ENCODE data around the gene ETV3L.
A peak's percentile ranks its signal among the peaks of the same experiment; 100 is the strongest.
"Not testable (repeated sequence)": the region's sequence is repeated elsewhere in the genome, so short reads cannot be mapped to it uniquely, and the experiment has no call there.

ETV3L gene

GRCh38 chr1:157069601-157070000 lies 30.0 kb downstream of the ETV3L start:
- no peak for DNase-seq

DNA sequence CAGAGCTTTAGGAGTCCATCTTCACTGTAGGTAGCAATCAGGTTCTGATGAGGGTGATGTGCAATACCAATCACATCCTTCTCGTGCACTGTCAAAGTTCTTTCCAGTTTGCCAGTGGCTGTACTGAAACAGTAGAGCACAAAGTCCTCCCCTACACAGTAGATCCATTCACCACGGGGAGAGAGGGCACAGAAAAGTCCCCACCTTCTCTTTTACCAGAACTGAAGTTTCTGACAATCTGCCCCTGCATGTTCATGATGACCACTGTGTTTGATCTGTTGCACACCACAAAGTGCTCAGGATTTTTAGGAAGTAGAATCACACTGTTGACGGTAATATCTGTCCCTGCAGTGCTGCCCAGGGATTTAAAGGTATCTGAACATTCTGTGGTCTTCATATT lies 40.4 kb downstream of the ETV3L start:
- DNase-seq = not testable (repeated sequence)

GRCh38 chr1:157056269-157056668 lies 43.3 kb downstream of the ETV3L start:
- no peak for DNase-seq

DNA sequence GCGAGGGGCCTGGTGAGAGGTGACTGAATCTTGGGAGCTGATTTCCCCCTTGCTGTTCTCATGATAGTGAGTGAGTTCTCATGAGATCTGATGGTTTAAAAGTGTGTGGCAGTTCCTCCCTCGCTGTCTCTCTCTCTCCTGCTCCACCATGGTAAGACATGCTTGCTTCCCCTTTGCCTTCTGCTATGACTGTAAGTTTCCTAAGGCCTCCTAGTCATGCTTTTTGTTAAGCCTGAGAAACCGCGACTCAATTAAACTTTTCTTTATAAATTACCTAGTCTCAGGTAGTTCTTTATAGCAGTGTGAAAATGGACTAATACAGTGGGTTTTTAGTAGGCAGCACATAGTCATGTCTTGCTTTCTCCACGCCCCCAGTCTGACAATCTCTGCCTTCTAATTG lies 43.9 kb downstream of the ETV3L start:
- DNase-seq = not testable (repeated sequence)

DNA sequence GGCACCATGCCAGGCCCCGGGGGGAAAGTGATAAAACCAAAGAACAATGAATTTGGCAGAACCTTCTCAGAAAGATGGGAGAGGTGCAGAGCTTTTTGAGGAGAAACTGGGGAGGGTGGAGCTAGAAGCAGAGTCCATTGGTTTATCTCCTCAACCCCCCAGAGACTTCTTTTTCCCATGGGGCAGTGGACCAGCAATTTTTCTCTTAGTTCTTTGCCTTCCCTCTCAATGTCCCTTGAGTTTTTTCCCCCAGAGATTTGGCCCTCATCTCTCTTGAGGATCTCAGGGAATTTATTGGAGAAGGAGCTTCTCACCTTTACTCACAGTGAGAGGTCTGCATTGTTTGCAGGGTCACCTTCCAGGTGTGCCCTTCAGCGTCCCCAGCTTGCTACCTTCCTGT lies 48.8 kb downstream of the ETV3L start:
- no peak for DNase-seq

DNA sequence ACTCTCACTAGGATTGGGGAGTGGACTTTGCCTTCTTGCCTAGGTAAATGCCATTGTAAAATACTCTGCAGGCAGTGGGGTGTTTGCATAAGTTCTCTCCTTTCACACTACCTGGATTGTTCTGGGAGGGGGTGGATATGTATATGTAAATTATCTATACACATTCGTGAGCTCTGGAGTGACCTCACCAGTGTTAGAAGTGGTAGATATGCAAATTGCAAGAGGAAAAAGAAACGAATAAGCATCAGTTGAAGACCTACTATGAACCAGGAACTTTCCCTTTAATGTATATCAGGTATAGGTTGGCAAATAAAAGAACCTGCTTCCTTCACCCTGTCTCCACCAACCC lies 52.6 kb downstream of the ETV3L start:
- DNase-seq = no peak

DNA sequence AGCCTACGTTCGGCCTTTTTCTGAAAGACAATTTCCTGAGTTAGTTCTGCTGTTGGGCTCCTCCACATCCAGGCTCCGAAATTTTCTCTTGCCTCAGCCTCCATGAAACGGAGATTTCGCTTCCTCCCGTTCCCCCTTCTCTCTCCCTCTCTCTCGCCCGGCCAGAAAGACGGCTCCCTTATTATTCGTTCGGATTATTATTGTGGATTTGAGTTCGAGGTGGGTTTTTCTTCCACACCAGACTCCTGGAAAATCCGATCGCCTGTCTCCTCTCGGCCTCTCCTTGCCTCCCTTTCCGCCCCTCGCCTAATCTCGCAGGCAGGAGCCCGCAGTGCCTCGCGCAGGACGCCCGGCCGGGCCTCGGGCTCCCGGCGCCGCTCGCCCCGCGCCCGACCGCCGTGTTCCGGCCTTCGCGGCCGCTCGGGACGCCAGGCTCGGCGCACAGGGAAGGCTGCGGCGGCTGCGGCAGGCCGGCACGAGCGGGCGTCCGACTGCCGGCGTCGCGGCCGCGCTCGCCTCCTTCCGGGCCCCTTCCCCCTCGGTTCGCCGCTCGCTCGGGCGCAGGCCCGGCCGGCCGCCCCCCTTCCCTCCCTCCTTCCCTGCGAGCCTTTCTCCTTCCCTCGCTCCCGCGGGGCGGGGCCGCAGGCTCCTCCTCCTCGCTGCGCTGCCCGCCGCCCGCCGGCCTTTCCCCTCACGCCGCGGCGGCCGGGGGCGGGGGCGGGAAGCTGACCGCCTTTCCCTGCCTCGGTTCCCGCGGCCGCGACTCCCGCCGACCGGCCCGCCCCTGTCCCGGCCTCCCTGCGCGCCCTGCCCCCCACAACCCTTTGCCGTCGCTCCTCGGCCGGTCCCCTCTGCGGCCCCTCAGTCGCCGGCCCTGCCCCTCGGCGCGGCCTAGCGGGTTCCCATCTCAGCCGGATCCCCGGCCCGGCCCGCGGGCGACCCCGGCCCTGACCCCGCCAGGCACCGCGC lies 54.1 kb downstream of the ETV3L start, which contains the start of gene ARHGEF11:
Gene ARHGEF11, minus strand, starts transcription at position 493 of the 969 bp plus-strand sequence. CDS start 1,412 bp downstream, outside the sequence.
- peak; percentile 41 to 60 for DNase-seq

- DNase-seq = no peak
Measured at GRCh38 chr1:157044326-157044725, 55.3 kb downstream of the ETV3L start.

- no peak for DNase-seq
Measured at GRCh38 chr1:157043685-157044084, 55.9 kb downstream of the ETV3L start.

DNA sequence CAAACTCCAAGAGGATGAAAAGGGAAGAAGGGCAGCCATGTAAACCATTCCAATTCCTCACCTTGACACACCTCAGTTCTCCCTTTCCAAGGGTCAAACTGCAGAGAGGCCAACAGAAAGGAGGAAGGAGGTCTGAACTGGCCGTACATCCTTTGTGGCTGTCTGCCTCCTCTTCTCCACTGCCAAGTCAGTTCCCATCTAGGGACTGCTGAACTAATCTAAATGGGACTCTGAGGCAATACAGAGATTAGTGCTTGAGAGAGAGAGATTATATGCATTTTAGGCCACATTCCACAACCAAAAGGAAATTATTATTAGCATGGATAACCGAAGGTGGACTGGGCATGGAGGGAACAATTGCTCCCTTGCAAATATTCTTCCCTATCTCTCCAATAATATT lies 56.8 kb downstream of the ETV3L start:
- no peak for DNase-seq

All from activated CD4-positive, alpha-beta T cell treated with anti-CD3 and anti-CD28 coated beads, Interleukin-2, amount 50 U/mL, for 48 hours (primary cell).